Keratinocyte (primary cell): ENCODE results near the gene WFDC2. TPM values are rescaled to one million over a fixed set of nuclear protein-coding genes. Genes with fewer than 3 reads are reported as not detected.

ENCODE experiments used
- DNase-seq: peaks from one replicate; pipeline ENCODE4 v3.0.0-alpha.2; 2011; ENCODE audit warnings: low read depth, missing footprints, low spot score
- FAIRE-seq: peaks from 2 replicates; lab custom pipeline; 2011; peaks lifted over from hg19 to GRCh38; lab: Jason Lieb, UNC
- H2AFZ ChIP-seq: 2 replicates; pipeline ENCODE4 v1.6.0; 2012; ENCODE audit warnings: low read length, control low read depth, inconsistent platforms; ENCODE audit not compliant: control insufficient read depth
- H3K27ac ChIP-seq: 2 replicates; pipeline ENCODE4 v1.5.1; 2011; ENCODE audit warnings: low read length; ENCODE audit not compliant: control insufficient read depth, insufficient read depth
- H3K27me3 ChIP-seq: 3 replicates; pipeline ENCODE4 v1.6.0; 2011; ENCODE audit warnings: low read length; ENCODE audit not compliant: control insufficient read depth, insufficient read depth; ENCODE audit errors: extremely low read depth
- H3K36me3 ChIP-seq, 2 experiments: 2 replicates in 1 of 2; 3 replicates in 1 of 2; pipeline ENCODE4 v1.5.1; 2011; ENCODE audit warnings: low read length in 2 of 2, mild to moderate bottlenecking in 1 of 2; ENCODE audit not compliant: control insufficient read depth in 2 of 2, insufficient read depth in 2 of 2; ENCODE audit errors: extremely low read depth in 1 of 2
- H3K4me1 ChIP-seq: 3 replicates; pipeline ENCODE4 v1.5.1; 2011; ENCODE audit warnings: low read length; ENCODE audit not compliant: control insufficient read depth, insufficient read depth; ENCODE audit errors: extremely low read depth
- H3K4me2 ChIP-seq: 3 replicates; pipeline ENCODE4 v1.6.0; 2011; ENCODE audit warnings: low read depth, low read length; ENCODE audit not compliant: control insufficient read depth, insufficient read depth; ENCODE audit errors: extremely low read depth
- H3K4me3 ChIP-seq, 3 experiments: fragments of 200-600 bp in 1 of 3; sonication (generic) in 1 of 3; 2 replicates in 2 of 3; 3 replicates in 1 of 3; pipeline ENCODE4 v1.5.1; 2011 to 2016; ENCODE audit warnings: low read length in 3 of 3, mild to moderate bottlenecking in 3 of 3, control low read depth in 2 of 3, inconsistent platforms in 1 of 3, low read depth in 1 of 3, mixed read lengths in 1 of 3, mixed run types in 1 of 3, moderate library complexity in 1 of 3; ENCODE audit not compliant: control insufficient read depth in 2 of 3, insufficient read depth in 2 of 3; ENCODE audit errors: extremely low read depth in 1 of 3
- H3K79me2 ChIP-seq: 2 replicates; pipeline ENCODE4 v1.6.0; 2012; ENCODE audit warnings: low read length; ENCODE audit not compliant: control insufficient read depth, insufficient read depth
- H3K9ac ChIP-seq: 3 replicates; pipeline ENCODE4 v1.6.0; 2011; ENCODE audit warnings: low read length; ENCODE audit not compliant: control insufficient read depth, insufficient read depth; ENCODE audit errors: extremely low read depth
- H3K9me1 ChIP-seq: 3 replicates; pipeline ENCODE4 v1.6.0; 2011; ENCODE audit warnings: low read length; ENCODE audit not compliant: control insufficient read depth, insufficient read depth; ENCODE audit errors: extremely low read depth
- H3K9me3 ChIP-seq: 2 replicates; pipeline ENCODE4 v1.5.1; 2012; ENCODE audit warnings: low read depth, low read length; ENCODE audit not compliant: control insufficient read depth
- H4K20me1 ChIP-seq: 3 replicates; pipeline ENCODE4 v1.6.0; 2011; ENCODE audit warnings: low read length; ENCODE audit not compliant: control insufficient read depth, insufficient read depth; ENCODE audit errors: extremely low read depth
- CTCF ChIP-seq, 3 experiments: IDR thresholded peaks in 1 of 3; conservative IDR thresholded peaks in 1 of 3; optimal IDR thresholded peaks in 1 of 3; 2 replicates in 2 of 3; 3 replicates in 1 of 3; pipeline versions ENCODE3 to v1.5.1; 2011; ENCODE audit warnings: low read length in 3 of 3, mild to moderate bottlenecking in 3 of 3, moderate library complexity in 2 of 3, control low read depth in 1 of 3, inconsistent platforms in 1 of 3; ENCODE audit not compliant: insufficient read depth in 2 of 3; ENCODE audit errors: extremely low read depth in 1 of 3
- EZH2 ChIP-seq: IDR thresholded peaks from one replicate; pipeline ENCODE4 v1.6.1; 2012; ENCODE audit warnings: inconsistent platforms, mild to moderate bottlenecking, low read length, moderate library complexity
- dilution Hi-C: fragments of 300-500 bp; cut with MboI; formaldehyde crosslinking; loops from one replicate; pipeline ENCODE4 v1.7.0; 2020; ENCODE audit warnings: low sequenced_read_pairs; ENCODE audit not compliant: extremely low pct_ligation_motif_present
- polyA plus RNA-seq, 5 experiments: library from polyadenylated mRNA; depleted of rRNA in 3 of 5; stranded (reverse) in 3 of 5; stranded (forward) in 1 of 5; unstranded in 1 of 5; fragments of >200 nt; gene quantifications; 1 replicate in 1 of 5; 2 replicates in 3 of 5; 3 replicates in 1 of 5; pipeline versions ENCODE4 v1.2.1 to v1.2.3, GENCODE V29; 2011 to 2012; ENCODE audit warnings: missing spikeins in 2 of 5, low read depth in 1 of 5, low replicate concordance in 1 of 5

WFDC2 gene
- polyA plus RNA-seq, 1 donor (not counting 4 experiments of a cell fraction or from before 2014, with no cell fraction given): not detected

- Histone ChIP-seq H3K36me3 (no peaks in the 10 kb centered on the region), H3K79me2 (no peaks in the 10 kb centered on the region), H3K9ac (no peak overlapping the region), H4K20me1 (no peaks in the 10 kb centered on the region), H3K9me3 (no peaks in the 10 kb centered on the region), H3K9me1 (no peaks in the 10 kb centered on the region), H3K27ac (no peak overlapping the region), H3K4me3 (no peak overlapping the region), H3K4me1 (peaks cover 4% of the 10 kb centered on the region), H2AFZ (no peak overlapping the region), H3K4me2 (no peak overlapping the region), H3K27me3 (no peaks in the 10 kb centered on the region)
- DNase-seq: no peak
- TF ChIP-seq EZH2: no peak
- TF ChIP-seq CTCF (optimal IDR thresholded peaks at IDR 0.05 in 1 of 3, IDR thresholded peaks at IDR 0.05 in 1 of 3, conservative IDR thresholded peaks at IDR 0.05 in 1 of 3; ENCODE audit: extremely low read depth in 1 of 3, insufficient read depth in 2 of 3, low read length in 3 of 3): no peak
- no peak for FAIRE-seq
- dilution Hi-C loops: no loop called here
Measured at GRCh38 chr20:45433316-45433715, 36.2 kb upstream of the WFDC2 start.

GRCh38 chr20:45433976-45434375, 35.6 kb upstream of the WFDC2 start:
- dilution Hi-C loops: no loop called here
- H3K27ac ChIP-seq: no peak overlapping the region
- no peaks in the 10 kb centered on the region for H3K9me3 ChIP-seq
- no peaks in the 10 kb centered on the region for H3K27me3 ChIP-seq
- peaks cover 4% of the 10 kb centered on the region for H3K4me1 ChIP-seq
- FAIRE-seq: no peak
- no peak overlapping the region for H3K9ac ChIP-seq
- no peaks in the 10 kb centered on the region for H4K20me1 ChIP-seq
- H3K9me1 ChIP-seq: no peaks in the 10 kb centered on the region
- TF ChIP-seq EZH2: no peak
- no peak overlapping the region for H3K4me3 ChIP-seq
- no peaks in the 10 kb centered on the region for H3K79me2 ChIP-seq
- DNase-seq: no peak
- H2AFZ ChIP-seq: no peak overlapping the region
- no peak overlapping the region for H3K4me2 ChIP-seq
- H3K36me3 ChIP-seq: no peaks in the 10 kb centered on the region
